Measurements from ENCODE around the gene MYOM1. TPM values are rescaled to one million over a fixed set of nuclear protein-coding genes. Genes with fewer than 3 reads are reported as not detected.
A peak's percentile ranks its signal among the peaks of the same experiment; 100 is the strongest.

MYOM1 gene
- total RNA-seq, 1 experiment from 2014 or later, result 0.41 TPM

DNA sequence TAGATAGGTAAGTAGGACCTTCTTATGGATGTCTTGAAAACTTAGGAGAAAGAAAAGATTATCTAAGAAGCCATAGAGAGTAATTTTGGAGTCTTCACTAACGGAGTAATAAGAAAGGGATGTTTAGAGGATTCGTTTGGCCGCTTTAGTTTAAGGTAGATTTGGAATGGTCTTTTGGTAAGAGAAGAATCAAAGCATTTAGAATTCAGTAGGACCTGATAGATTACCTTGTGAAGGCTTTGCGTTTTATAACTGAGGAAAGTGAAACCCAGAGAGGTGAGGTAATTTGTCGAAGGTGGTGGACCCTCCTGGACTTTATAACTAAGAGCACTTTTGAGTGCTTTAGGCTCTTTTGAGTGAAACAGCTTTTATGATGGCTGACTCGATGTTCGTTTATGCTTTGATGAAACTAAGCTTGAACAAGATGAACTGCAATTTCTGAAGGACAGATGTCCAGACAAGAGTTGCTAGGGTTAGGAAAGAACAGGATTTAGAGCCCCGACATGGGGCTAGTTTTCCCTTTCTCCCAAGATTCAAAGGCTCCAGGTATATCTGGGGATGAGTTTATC, 43.4 kb upstream of the MYOM1 start:
- peaks cover 27% of the 10 kb centered on the region for H3K4me1 Mint-ChIP-seq (ENCODE audit: low read depth, unreplicated experiment)
- BruUV-seq (replicated peaks), result TSS peak; percentile 46
- peak overlapping the region; percentile 84 for H3K4me3 Mint-ChIP-seq (ENCODE audit: unreplicated experiment)
- H3K27me3 ChIP-seq (replicated peaks; ENCODE audit: control insufficient read depth, insufficient read depth, low read length), result no peaks in the 10 kb centered on the region
- no peaks in the 10 kb centered on the region for H3K9me3 ChIP-seq
- no peaks in the 10 kb centered on the region for H3K9me3 Mint-ChIP-seq (ENCODE audit: unreplicated experiment)
- DNase-seq, result no peak
- TF ChIP-seq, protein P1, sequence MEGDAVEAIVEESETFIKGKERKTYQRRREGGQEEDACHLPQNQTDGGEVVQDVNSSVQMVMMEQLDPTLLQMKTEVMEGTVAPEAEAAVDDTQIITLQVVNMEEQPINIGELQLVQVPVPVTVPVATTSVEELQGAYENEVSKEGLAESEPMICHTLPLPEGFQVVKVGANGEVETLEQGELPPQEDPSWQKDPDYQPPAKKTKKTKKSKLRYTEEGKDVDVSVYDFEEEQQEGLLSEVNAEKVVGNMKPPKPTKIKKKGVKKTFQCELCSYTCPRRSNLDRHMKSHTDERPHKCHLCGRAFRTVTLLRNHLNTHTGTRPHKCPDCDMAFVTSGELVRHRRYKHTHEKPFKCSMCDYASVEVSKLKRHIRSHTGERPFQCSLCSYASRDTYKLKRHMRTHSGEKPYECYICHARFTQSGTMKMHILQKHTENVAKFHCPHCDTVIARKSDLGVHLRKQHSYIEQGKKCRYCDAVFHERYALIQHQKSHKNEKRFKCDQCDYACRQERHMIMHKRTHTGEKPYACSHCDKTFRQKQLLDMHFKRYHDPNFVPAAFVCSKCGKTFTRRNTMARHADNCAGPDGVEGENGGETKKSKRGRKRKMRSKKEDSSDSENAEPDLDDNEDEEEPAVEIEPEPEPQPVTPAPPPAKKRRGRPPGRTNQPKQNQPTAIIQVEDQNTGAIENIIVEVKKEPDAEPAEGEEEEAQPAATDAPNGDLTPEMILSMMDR (IDR thresholded peaks at IDR 0.05; ENCODE audit: insufficient read depth in 1 of 2, low read depth in 1 of 2, low read length in 1 of 2, severe bottlenecking in 1 of 2, unreplicated experiment in 1 of 2), result no peak
- CTCF ChIA-PET, result no interaction called here
- POLR2A ChIA-PET, result interaction anchor here (0.5 to 3.2 kb wide), 6 partner anchors 10 to 191 kb away, joined by 3 to 14 read pairs (median 6); partner anchors contain the start of gene MYL12A
- peak overlapping the region; percentile 97 for H3K4me3 ChIP-seq (ENCODE audit: low read depth, low read length)
- H3K36me3 ChIP-seq (ENCODE audit: control insufficient read depth, insufficient read depth, low read length), result peaks cover 2% of the 10 kb centered on the region; the same call in 1 of the 2 replicates
- peaks cover 58% of the 10 kb centered on the region for H3K4me1 ChIP-seq
- H3K27ac Mint-ChIP-seq (ENCODE audit: unreplicated experiment), result peak overlapping the region; percentile 67
- H3K27me3 Mint-ChIP-seq (ENCODE audit: insufficient read depth, unreplicated experiment), result no peaks in the 10 kb centered on the region
- intact Hi-C loops (cut with micrococcal nuclease; ENCODE audit: unreplicated experiment), result no loop called here
- H3K36me3 Mint-ChIP-seq (ENCODE audit: insufficient read depth, unreplicated experiment), result peaks cover 49% of the 10 kb centered on the region

DNA sequence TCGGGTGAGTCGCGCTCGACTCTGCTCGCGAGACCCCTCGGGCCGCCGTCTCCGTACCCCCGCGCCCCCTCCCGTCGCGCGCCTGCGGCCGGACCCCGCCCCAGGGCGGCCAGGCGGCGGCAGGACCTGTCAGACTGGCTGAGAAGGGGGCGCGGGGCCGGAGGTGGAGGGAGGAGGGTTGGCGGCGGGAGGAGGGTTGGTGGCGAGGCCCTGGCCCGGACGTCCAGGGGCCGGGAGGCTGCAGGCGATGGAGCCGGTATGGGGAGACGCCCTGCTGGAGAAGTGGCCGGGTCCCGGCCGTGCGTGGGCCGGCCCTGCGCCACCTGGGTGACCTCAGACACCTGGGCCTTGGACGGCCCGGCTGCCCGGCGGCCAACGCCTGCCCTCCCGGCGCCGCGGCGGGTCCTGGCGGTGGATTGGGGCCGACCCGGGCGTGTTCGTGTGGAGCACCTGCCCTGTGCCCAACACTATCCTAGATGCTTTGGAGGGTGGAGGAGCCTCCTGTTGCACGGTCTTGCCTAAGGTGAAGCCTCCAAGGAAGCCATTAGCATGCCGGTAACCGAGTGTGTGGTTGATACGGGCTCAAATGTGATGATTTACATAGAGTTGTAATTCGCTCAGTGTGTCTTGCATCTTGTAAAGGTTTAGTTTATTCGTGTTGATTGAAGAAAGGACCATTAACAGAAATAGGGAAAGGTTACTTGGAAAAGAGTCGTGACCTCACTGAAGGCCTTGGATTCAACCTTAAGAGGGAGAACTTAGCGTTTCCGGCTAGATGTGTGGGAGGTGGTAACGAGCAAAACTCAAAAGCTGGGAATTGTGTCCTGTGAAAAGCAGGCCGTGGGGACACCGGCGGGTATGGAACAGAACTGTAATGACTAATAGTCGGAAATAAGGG, 42.7 kb upstream of the MYOM1 start:
- Mint-ChIP-seq H3K36me3 (ENCODE audit: insufficient read depth, unreplicated experiment) (peaks cover 57% of the 10 kb centered on the region), H3K9me3 (ENCODE audit: unreplicated experiment) (no peaks in the 10 kb centered on the region), H3K4me3 (ENCODE audit: unreplicated experiment) (peak overlapping the region; percentile 84), H3K27ac (ENCODE audit: unreplicated experiment) (peak overlapping the region; percentile 99), H3K4me1 (ENCODE audit: low read depth, unreplicated experiment) (peaks cover 32% of the 10 kb centered on the region), H3K27me3 (ENCODE audit: insufficient read depth, unreplicated experiment) (no peaks in the 10 kb centered on the region)
- H3K4me1 ChIP-seq, result peaks cover 56% of the 10 kb centered on the region
- TF ChIP-seq, protein P1 (IDR thresholded peaks at IDR 0.05; ENCODE audit: insufficient read depth in 1 of 2, low read depth in 1 of 2, low read length in 1 of 2, severe bottlenecking in 1 of 2, unreplicated experiment in 1 of 2), result no peak
- DNase-seq, result peak in 1 of 2 experiments; percentile 37
- no peaks in the 10 kb centered on the region for H3K27me3 ChIP-seq (replicated peaks; ENCODE audit: control insufficient read depth, insufficient read depth, low read length)
- ChIA-PET POLR2A (interaction anchor here (0.5 to 3.2 kb wide), 4 partner anchors 15 to 191 kb away, joined by 3 to 14 read pairs (median 8); partner anchors contain the start of gene MYL12A), CTCF (no interaction called here)
- BruUV-seq (replicated peaks), result no TSS peak
- H3K36me3 ChIP-seq (ENCODE audit: control insufficient read depth, insufficient read depth, low read length), result peaks cover 4% of the 10 kb centered on the region
- H3K4me3 ChIP-seq (ENCODE audit: low read depth, low read length), result peak overlapping the region; percentile 97
- intact Hi-C loops (cut with micrococcal nuclease; ENCODE audit: unreplicated experiment), result loop anchor here (1.0 kb wide), 1 partner anchor 341 kb away; no protein-coding TSS in a partner anchor
- H3K9me3 ChIP-seq, result no peaks in the 10 kb centered on the region

All from Caco-2 (cell line).